ENCODE measurements around the gene AP4S1.

The AP4S1 gene

GRCh38 chr14:31006703-31007102 is 18.7 kb upstream of the AP4S1 start:
- DNase-seq (ENCODE audit: low read depth): no peak

- DNase-seq (ENCODE audit: low read depth): no peak
These were observed 15.4 kb upstream of the AP4S1 start for GRCh38 chr14:31009836-31010574.

- no peak for DNase-seq (ENCODE audit: low read depth)
These were observed 14.5 kb upstream of the AP4S1 start for GRCh38 chr14:31010935-31011334.

GRCh38 chr14:31013841-31014240 is 11.6 kb upstream of the AP4S1 start:
- DNase-seq (ENCODE audit: low read depth): no peak

GRCh38 chr14:31018057-31018645 is 7.3 kb upstream of the AP4S1 start:
- no peak for DNase-seq (ENCODE audit: low read depth)

GRCh38 chr14:31020834-31021575 is 4.4 kb upstream of the AP4S1 start:
- no peak for DNase-seq (ENCODE audit: low read depth)

GRCh38 chr14:31021576-31021949 is 3.9 kb upstream of the AP4S1 start:
- no peak for DNase-seq (ENCODE audit: low read depth)

- no peak for DNase-seq (ENCODE audit: low read depth)
These were observed 3.1 kb upstream of the AP4S1 start for GRCh38 chr14:31022386-31022785.

GRCh38 chr14:31024010-31024480 is 1.4 kb upstream of the AP4S1 start:
- no peak for DNase-seq (ENCODE audit: low read depth)

GRCh38 chr14:31024577-31025366 is 677 bp upstream of the AP4S1 start:
- DNase-seq (ENCODE audit: low read depth): no peak

- no peak for DNase-seq (ENCODE audit: low read depth)
These were observed 614 bp downstream of the AP4S1 start, which contains the start of gene STRN3 for GRCh38 chr14:31026077-31026449. TSS of gene STRN3 (minus strand) at chr14:31026379. CDS start at chr14:31026185, 194 bp downstream.

GRCh38 chr14:31026450-31027235 is 1.2 kb downstream of the AP4S1 start:
- peak; percentile 88 for DNase-seq (ENCODE audit: low read depth)

- DNase-seq (ENCODE audit: low read depth): no peak
These were observed 2.4 kb downstream of the AP4S1 start for GRCh38 chr14:31027847-31028246.

- DNase-seq (ENCODE audit: low read depth): no peak
These were observed 3.8 kb downstream of the AP4S1 start for GRCh38 chr14:31029016-31029970.

- no peak for DNase-seq (ENCODE audit: low read depth)
These were observed 5.0 kb downstream of the AP4S1 start for GRCh38 chr14:31030469-31030868.

GRCh38 chr14:31036552-31036951 is 11.1 kb downstream of the AP4S1 start:
- DNase-seq (ENCODE audit: low read depth): no peak

- DNase-seq (ENCODE audit: low read depth): no peak
These were observed 12.3 kb downstream of the AP4S1 start for GRCh38 chr14:31037709-31038221.

- no peak for DNase-seq (ENCODE audit: low read depth)
These were observed 13.2 kb downstream of the AP4S1 start for GRCh38 chr14:31038521-31039166.

GRCh38 chr14:31042300-31042699 is 16.9 kb downstream of the AP4S1 start:
- DNase-seq (ENCODE audit: low read depth): no peak

Measured in stimulated activated CD8-positive, alpha-beta memory T cell treated with anti-CD3 and anti-CD28 coated beads, Interleukin-4, amount 100 ng/mL, for 24 hours (primary cell).